ENCODE data around the gene ETHE1. TPM values are rescaled to one million over a fixed set of nuclear protein-coding genes. Genes with fewer than 3 reads are reported as not detected.

The ETHE1 gene
- total and polyA plus RNA-seq, 2 of the 8 experiments (the other 6 are each of a cell fraction or from before 2014, with no cell fraction given), result 19.9 to 96.0 TPM

GRCh38 chr19:43562698-43563241, 35.8 kb upstream of the ETHE1 start (continued):
- no peak for TF ChIP-seq CHD7 (IDR thresholded peaks at IDR 0.05; ENCODE audit: insufficient replicate concordance, low read length)
- TF ChIP-seq KDM4A (IDR thresholded peaks at IDR 0.05; ENCODE audit: low read depth, low read length, severe bottlenecking), result no peak
- no peak for TF ChIP-seq RXRA (IDR thresholded peaks at IDR 0.05; ENCODE audit: insufficient read depth, low read depth, low read length)
- no peak for TF ChIP-seq YY1 (IDR thresholded peaks at IDR 0.05; ENCODE audit: low read depth, low read length)
- no peak for TF ChIP-seq CTBP2 (IDR thresholded peaks at IDR 0.05; ENCODE audit: borderline replicate concordance, insufficient read depth, insufficient read length, low read length)
- TF ChIP-seq CBX5 (IDR thresholded peaks at IDR 0.05; ENCODE audit: low read depth, low read length), result no peak
- no peak for TF ChIP-seq CHD2 (IDR thresholded peaks at IDR 0.05; ENCODE audit: low read length)
- no peak for TF ChIP-seq FOSL1 (IDR thresholded peaks at IDR 0.05; ENCODE audit: insufficient read depth, low read depth, low read length)
- TF ChIP-seq RBBP5 (IDR thresholded peaks at IDR 0.05; ENCODE audit: borderline replicate concordance, low read depth, low read length), result no peak

Measured in H1 (cell line).